ENCODE data around the gene SSR1. TPM values are rescaled to one million over a fixed set of nuclear protein-coding genes. Genes with fewer than 3 reads are reported as not detected.

SSR1 gene
- total and polyA plus RNA-seq, 2 experiments from 2014 or later, result 65.3 to 70.2 TPM

GRCh38 chr6:7245668-7246393 is 67.2 kb downstream of the SSR1 start:
- Mint-ChIP-seq H3K4me3 (no peak overlapping the region), H3K9me3 (no peaks in the 10 kb centered on the region), H3K36me3 (ENCODE audit: low read depth) (peaks cover 17% of the 10 kb centered on the region; the same call in 2 of the 3 replicates), H3K27me3 (ENCODE audit: insufficient read depth, low read depth, poor library complexity) (peaks cover 5% of the 10 kb centered on the region), H3K4me1 (peaks cover 26% of the 10 kb centered on the region), H3K27ac (no peak overlapping the region)
- ATAC-seq (no peak), DNase-seq (ENCODE audit: low spot score) (no peak)
- H3K79me2 ChIP-seq (replicated peaks; ENCODE audit: insufficient read depth), result no peaks in the 10 kb centered on the region
- TF ChIP-seq CREB1 (CRISPR knock-in tag; IDR thresholded peaks at IDR 0.05; ENCODE audit: low read depth), result no peak
- no peak for TF ChIP-seq NANOG (IDR thresholded peaks at IDR 0.05; ENCODE audit: borderline replicate concordance)
- TF ChIP-seq ZNF331 (CRISPR knock-in tag; IDR thresholded peaks at IDR 0.05; ENCODE audit: low read depth), result no peak
- TF ChIP-seq ETS1 (IDR thresholded peaks at IDR 0.05), result no peak
- no peak for TF ChIP-seq POLR2AphosphoS5 (IDR thresholded peaks at IDR 0.05; ENCODE audit: low read depth)
- TF ChIP-seq, protein P1, sequence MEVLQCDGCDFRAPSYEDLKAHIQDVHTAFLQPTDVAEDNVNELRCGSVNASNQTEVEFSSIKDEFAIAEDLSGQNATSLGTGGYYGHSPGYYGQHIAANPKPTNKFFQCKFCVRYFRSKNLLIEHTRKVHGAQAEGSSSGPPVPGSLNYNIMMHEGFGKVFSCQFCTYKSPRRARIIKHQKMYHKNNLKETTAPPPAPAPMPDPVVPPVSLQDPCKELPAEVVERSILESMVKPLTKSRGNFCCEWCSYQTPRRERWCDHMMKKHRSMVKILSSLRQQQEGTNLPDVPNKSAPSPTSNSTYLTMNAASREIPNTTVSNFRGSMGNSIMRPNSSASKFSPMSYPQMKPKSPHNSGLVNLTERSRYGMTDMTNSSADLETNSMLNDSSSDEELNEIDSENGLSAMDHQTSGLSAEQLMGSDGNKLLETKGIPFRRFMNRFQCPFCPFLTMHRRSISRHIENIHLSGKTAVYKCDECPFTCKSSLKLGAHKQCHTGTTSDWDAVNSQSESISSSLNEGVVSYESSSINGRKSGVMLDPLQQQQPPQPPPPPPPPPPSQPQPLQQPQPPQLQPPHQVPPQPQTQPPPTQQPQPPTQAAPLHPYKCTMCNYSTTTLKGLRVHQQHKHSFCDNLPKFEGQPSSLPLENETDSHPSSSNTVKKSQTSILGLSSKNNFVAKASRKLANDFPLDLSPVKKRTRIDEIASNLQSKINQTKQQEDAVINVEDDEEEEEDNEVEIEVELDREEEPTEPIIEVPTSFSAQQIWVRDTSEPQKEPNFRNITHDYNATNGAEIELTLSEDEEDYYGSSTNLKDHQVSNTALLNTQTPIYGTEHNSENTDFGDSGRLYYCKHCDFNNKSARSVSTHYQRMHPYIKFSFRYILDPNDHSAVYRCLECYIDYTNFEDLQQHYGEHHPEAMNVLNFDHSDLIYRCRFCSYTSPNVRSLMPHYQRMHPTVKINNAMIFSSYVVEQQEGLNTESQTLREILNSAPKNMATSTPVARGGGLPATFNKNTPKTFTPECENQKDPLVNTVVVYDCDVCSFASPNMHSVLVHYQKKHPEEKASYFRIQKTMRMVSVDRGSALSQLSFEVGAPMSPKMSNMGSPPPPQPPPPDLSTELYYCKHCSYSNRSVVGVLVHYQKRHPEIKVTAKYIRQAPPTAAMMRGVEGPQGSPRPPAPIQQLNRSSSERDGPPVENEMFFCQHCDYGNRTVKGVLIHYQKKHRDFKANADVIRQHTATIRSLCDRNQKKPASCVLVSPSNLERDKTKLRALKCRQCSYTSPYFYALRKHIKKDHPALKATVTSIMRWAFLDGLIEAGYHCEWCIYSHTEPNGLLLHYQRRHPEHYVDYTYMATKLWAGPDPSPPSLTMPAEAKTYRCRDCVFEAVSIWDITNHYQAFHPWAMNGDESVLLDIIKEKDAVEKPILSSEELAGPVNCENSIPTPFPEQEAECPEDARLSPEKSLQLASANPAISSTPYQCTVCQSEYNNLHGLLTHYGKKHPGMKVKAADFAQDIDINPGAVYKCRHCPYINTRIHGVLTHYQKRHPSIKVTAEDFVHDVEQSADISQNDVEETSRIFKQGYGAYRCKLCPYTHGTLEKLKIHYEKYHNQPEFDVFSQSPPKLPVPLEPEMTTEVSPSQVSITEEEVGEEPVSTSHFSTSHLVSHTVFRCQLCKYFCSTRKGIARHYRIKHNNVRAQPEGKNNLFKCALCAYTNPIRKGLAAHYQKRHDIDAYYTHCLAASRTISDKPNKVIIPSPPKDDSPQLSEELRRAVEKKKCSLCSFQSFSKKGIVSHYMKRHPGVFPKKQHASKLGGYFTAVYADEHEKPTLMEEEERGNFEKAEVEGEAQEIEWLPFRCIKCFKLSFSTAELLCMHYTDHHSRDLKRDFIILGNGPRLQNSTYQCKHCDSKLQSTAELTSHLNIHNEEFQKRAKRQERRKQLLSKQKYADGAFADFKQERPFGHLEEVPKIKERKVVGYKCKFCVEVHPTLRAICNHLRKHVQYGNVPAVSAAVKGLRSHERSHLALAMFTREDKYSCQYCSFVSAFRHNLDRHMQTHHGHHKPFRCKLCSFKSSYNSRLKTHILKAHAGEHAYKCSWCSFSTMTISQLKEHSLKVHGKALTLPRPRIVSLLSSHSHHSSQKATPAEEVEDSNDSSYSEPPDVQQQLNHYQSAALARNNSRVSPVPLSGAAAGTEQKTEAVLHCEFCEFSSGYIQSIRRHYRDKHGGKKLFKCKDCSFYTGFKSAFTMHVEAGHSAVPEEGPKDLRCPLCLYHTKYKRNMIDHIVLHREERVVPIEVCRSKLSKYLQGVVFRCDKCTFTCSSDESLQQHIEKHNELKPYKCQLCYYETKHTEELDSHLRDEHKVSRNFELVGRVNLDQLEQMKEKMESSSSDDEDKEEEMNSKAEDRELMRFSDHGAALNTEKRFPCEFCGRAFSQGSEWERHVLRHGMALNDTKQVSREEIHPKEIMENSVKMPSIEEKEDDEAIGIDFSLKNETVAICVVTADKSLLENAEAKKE (CRISPR knock-in tag; IDR thresholded peaks at IDR 0.05), result no peak
- no peak for TF ChIP-seq ZNF114 (CRISPR knock-in tag; IDR thresholded peaks at IDR 0.05)
- TF ChIP-seq REST (IDR thresholded peaks at IDR 0.05; ENCODE audit: unreplicated experiment), result no peak
- no peak for TF ChIP-seq EZH2 (IDR thresholded peaks at IDR 0.05; ENCODE audit: low read depth, unreplicated experiment)
- TF ChIP-seq EZH2phosphoT487 (IDR thresholded peaks at IDR 0.05; ENCODE audit: unreplicated experiment), result no peak
- TF ChIP-seq, protein P2, sequence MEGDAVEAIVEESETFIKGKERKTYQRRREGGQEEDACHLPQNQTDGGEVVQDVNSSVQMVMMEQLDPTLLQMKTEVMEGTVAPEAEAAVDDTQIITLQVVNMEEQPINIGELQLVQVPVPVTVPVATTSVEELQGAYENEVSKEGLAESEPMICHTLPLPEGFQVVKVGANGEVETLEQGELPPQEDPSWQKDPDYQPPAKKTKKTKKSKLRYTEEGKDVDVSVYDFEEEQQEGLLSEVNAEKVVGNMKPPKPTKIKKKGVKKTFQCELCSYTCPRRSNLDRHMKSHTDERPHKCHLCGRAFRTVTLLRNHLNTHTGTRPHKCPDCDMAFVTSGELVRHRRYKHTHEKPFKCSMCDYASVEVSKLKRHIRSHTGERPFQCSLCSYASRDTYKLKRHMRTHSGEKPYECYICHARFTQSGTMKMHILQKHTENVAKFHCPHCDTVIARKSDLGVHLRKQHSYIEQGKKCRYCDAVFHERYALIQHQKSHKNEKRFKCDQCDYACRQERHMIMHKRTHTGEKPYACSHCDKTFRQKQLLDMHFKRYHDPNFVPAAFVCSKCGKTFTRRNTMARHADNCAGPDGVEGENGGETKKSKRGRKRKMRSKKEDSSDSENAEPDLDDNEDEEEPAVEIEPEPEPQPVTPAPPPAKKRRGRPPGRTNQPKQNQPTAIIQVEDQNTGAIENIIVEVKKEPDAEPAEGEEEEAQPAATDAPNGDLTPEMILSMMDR (conservative IDR thresholded peaks at IDR 0.05; ENCODE audit: low read depth in 2 of 2), result no peak
- TF ChIP-seq JUNB (IDR thresholded peaks at IDR 0.05; ENCODE audit: unreplicated experiment), result no peak
- no peak for TF ChIP-seq STAT1 (IDR thresholded peaks at IDR 0.05; ENCODE audit: unreplicated experiment)
- no peak overlapping the region for H3K4me2 ChIP-seq
- H3K27me3 ChIP-seq (ENCODE audit: insufficient read depth), result no peaks in the 10 kb centered on the region
- H3K27ac ChIP-seq (ENCODE audit: low read depth), result no peak overlapping the region
- H3K4me1 ChIP-seq (ENCODE audit: insufficient read depth), result peaks cover 22% of the 10 kb centered on the region
- no peaks in the 10 kb centered on the region for H4K20me1 ChIP-seq (replicated peaks; ENCODE audit: insufficient read depth)
- no peak overlapping the region for H2AFZ ChIP-seq
- no peaks in the 10 kb centered on the region for H3K9me2 ChIP-seq (ENCODE audit: insufficient read depth)
- H3K36me3 ChIP-seq (ENCODE audit: insufficient read depth), result no peaks in the 10 kb centered on the region
- H3F3A ChIP-seq (replicated peaks; ENCODE audit: low read depth), result no peaks in the 10 kb centered on the region
- H3K4me3 ChIP-seq, result no peak overlapping the region
